Endometrium (tissue), 2 donors: Measurements from ENCODE around the gene CD53.
"Not testable (repeated sequence)": the region's sequence is repeated elsewhere in the genome, so short reads cannot be mapped to it uniquely, and the experiment has no call there.

Experiments used
- FAIRE-seq: peaks from 2 replicates; lab custom pipeline; 2012; peaks lifted over from hg19 to GRCh38; lab: Jason Lieb, UNC
- donor health status: control.
- donor health status: control.

CD53 gene

GRCh38 chr1:110916669-110917306, 43.8 kb downstream of the CD53 start:
- no peak for FAIRE-seq

- no peak for FAIRE-seq
Observed at GRCh38 chr1:110918016-110918415, 45.1 kb downstream of the CD53 start.

- FAIRE-seq, result no peak
Observed at GRCh38 chr1:110921953-110922352, 49.0 kb downstream of the CD53 start.

GRCh38 chr1:110927484-110928075, 54.6 kb downstream of the CD53 start:
- no peak for FAIRE-seq

- FAIRE-seq, result no peak
Observed at GRCh38 chr1:110928191-110928590, 55.2 kb downstream of the CD53 start.

- no peak for FAIRE-seq
Observed at GRCh38 chr1:110928904-110929303, 56.0 kb downstream of the CD53 start.

GRCh38 chr1:110931097-110931496, 58.1 kb downstream of the CD53 start:
- FAIRE-seq, result not testable (repeated sequence)

- no peak for FAIRE-seq
Observed at GRCh38 chr1:110936567-110936966, 63.6 kb downstream of the CD53 start.

GRCh38 chr1:110944806-110945205, 71.9 kb downstream of the CD53 start:
- FAIRE-seq, result no peak

- FAIRE-seq, result no peak
Observed at GRCh38 chr1:110945626-110946025, 72.7 kb downstream of the CD53 start.

GRCh38 chr1:110948038-110948810, 75.3 kb downstream of the CD53 start:
- no peak for FAIRE-seq
